Neural progenitor cell (in vitro differentiated cells): ENCODE measurements around the gene CNNM3. TPM values are rescaled to one million over a fixed set of nuclear protein-coding genes. Genes with fewer than 3 reads are reported as not detected.

ENCODE experiments used
- DNase-seq: peaks from one replicate; pipeline ENCODE4 v3.0.0-alpha.2; 2016; ENCODE audit warnings: low spot score
- H2AFZ ChIP-seq: fragments of 200-600 bp; sonication (generic); replicated peaks from 2 replicates; pipeline ENCODE4 v1.6.1; 2016; ENCODE audit warnings: antibody characterized with exemption
- H3F3A ChIP-seq: fragments of 200-600 bp; sonication (generic); 2 replicates; pipeline ENCODE4 v1.6.1; 2016; ENCODE audit warnings: antibody characterized with exemption, low read depth
- H3K27ac ChIP-seq: fragments of 200-600 bp; sonication (generic); 2 replicates; pipeline ENCODE4 v1.5.1; 2016; ENCODE audit warnings: mild to moderate bottlenecking
- H3K27me3 ChIP-seq: fragments of 200-600 bp; sonication (generic); 2 replicates; pipeline ENCODE4 v1.6.1; 2016; ENCODE audit warnings: mild to moderate bottlenecking, moderate library complexity
- H3K36me3 ChIP-seq: fragments of 200-600 bp; sonication (generic); 2 replicates; pipeline ENCODE4 v1.5.1; 2016
- H3K4me1 ChIP-seq: fragments of 200-600 bp; sonication (generic); 2 replicates; pipeline ENCODE4 v1.6.1; 2016; ENCODE audit warnings: mixed run types
- H3K4me2 ChIP-seq: fragments of 200-600 bp; sonication (generic); 2 replicates; pipeline ENCODE4 v1.6.1; 2016
- H3K4me3 ChIP-seq: fragments of 200-600 bp; sonication (generic); 2 replicates; pipeline ENCODE4 v1.5.1; 2016
- H3K79me2 ChIP-seq: fragments of 200-600 bp; sonication (generic); 2 replicates; pipeline ENCODE4 v1.6.1; 2016; ENCODE audit warnings: low read depth
- H3K9ac ChIP-seq: fragments of 200-600 bp; sonication (generic); 2 replicates; pipeline ENCODE4 v1.6.1; 2016
- H3K9me3 ChIP-seq: fragments of 200-600 bp; sonication (generic); 2 replicates; pipeline ENCODE4 v1.5.1; 2016; ENCODE audit warnings: low read depth
- H4K20me1 ChIP-seq: fragments of 200-600 bp; sonication (generic); 2 replicates; pipeline ENCODE4 v1.6.1; 2016; ENCODE audit warnings: low read depth
- H3K27ac Mint-ChIP-seq: 3 replicates; pipeline ENCODE4 v1.8.0; 2021; ENCODE audit warnings: mixed read lengths
- H3K27me3 Mint-ChIP-seq: 2 replicates; pipeline ENCODE4 v1.8.0; 2022; ENCODE audit warnings: low read depth, mild to moderate bottlenecking, inconsistent platforms, moderate library complexity, mixed read lengths; ENCODE audit not compliant: insufficient read depth
- H3K36me3 Mint-ChIP-seq: 3 replicates; pipeline ENCODE4 v1.8.0; 2021; ENCODE audit warnings: mixed read lengths
- H3K4me1 Mint-ChIP-seq: 3 replicates; pipeline ENCODE4 v1.8.0; 2021; ENCODE audit warnings: mixed read lengths
- H3K4me3 Mint-ChIP-seq: 3 replicates; pipeline ENCODE4 v1.8.0; 2021; ENCODE audit warnings: mild to moderate bottlenecking, moderate library complexity, mixed read lengths
- H3K9me3 Mint-ChIP-seq: 3 replicates; pipeline ENCODE4 v1.8.0; 2020; ENCODE audit warnings: mixed read lengths
- EZH2 ChIP-seq: fragments of 200-600 bp; sonication (generic); IDR thresholded peaks from 2 replicates; pipeline ENCODE4 v1.6.1; 2017; ENCODE audit warnings: antibody characterized with exemption, mild to moderate bottlenecking, moderate library complexity
- EZH2phosphoT487 ChIP-seq: fragments of 200-600 bp; sonication (generic); IDR thresholded peaks from 2 replicates; pipeline ENCODE4 v1.6.1; 2017; ENCODE audit warnings: antibody characterized with exemption
- total RNA-seq: library from RNA; depleted of rRNA; stranded (reverse); fragments of >200 nt; gene quantifications from 2 replicates; pipeline ENCODE4 v1.2.3, GENCODE V29; 2015; ENCODE audit warnings: low replicate concordance
- TF ChIP-seq, protein P1 (sequence below): fragments of 200-600 bp; sonication (generic); IDR thresholded peaks from 2 replicates; pipeline ENCODE4 v1.5.1; 2017; ENCODE audit warnings: antibody characterized with exemption, mild to moderate bottlenecking

The CNNM3 gene
- total RNA-seq, 1 donor from 2014 or later, result 11.1 TPM

DNA sequence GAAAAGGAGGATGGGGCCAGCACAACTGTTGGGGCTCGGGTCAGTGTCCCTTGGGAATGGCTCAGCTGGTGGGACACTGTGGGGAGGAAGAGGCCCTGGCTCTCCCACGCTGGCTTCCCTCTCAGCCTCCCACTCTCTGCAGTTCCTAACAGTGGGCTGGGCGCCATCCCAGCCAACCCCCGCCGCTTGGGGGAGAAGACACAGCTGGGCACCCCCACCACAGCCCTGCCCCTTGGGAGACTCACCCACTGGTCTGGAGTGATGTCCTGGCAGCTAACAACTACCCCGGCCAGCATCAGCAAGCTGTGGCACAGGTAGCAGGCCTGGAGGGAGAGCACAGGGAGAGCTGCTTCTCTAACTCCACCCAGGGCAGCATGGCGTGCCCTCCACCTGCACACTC, 62.1 kb downstream of the CNNM3 start:
- no peak overlapping the region for H3K4me2 ChIP-seq
- no peak for TF ChIP-seq EZH2phosphoT487
- TF ChIP-seq, protein P1, sequence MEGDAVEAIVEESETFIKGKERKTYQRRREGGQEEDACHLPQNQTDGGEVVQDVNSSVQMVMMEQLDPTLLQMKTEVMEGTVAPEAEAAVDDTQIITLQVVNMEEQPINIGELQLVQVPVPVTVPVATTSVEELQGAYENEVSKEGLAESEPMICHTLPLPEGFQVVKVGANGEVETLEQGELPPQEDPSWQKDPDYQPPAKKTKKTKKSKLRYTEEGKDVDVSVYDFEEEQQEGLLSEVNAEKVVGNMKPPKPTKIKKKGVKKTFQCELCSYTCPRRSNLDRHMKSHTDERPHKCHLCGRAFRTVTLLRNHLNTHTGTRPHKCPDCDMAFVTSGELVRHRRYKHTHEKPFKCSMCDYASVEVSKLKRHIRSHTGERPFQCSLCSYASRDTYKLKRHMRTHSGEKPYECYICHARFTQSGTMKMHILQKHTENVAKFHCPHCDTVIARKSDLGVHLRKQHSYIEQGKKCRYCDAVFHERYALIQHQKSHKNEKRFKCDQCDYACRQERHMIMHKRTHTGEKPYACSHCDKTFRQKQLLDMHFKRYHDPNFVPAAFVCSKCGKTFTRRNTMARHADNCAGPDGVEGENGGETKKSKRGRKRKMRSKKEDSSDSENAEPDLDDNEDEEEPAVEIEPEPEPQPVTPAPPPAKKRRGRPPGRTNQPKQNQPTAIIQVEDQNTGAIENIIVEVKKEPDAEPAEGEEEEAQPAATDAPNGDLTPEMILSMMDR, result no peak
- TF ChIP-seq EZH2, result no peak
- Mint-ChIP-seq H3K27me3 (peaks cover 4% of the 10 kb centered on the region), H3K4me3 (peak overlapping the region; percentile 33), H3K36me3 (no peaks in the 10 kb centered on the region), H3K27ac (no peak overlapping the region), H3K9me3 (no peaks in the 10 kb centered on the region), H3K4me1 (peaks cover 68% of the 10 kb centered on the region)
- H3K79me2 ChIP-seq, result no peaks in the 10 kb centered on the region
- DNase-seq, result no peak
- H3K27me3 ChIP-seq, result no peaks in the 10 kb centered on the region
- H3K9me3 ChIP-seq, result no peaks in the 10 kb centered on the region
- H3F3A ChIP-seq, result peaks cover 61% of the 10 kb centered on the region
- H3K4me3 ChIP-seq, result no peak overlapping the region
- no peaks in the 10 kb centered on the region for H4K20me1 ChIP-seq
- no peak overlapping the region for H2AFZ ChIP-seq
- H3K27ac ChIP-seq, result no peak overlapping the region
- no peak overlapping the region for H3K9ac ChIP-seq
- H3K4me1 ChIP-seq, result peaks cover 69% of the 10 kb centered on the region
- no peaks in the 10 kb centered on the region for H3K36me3 ChIP-seq

DNA sequence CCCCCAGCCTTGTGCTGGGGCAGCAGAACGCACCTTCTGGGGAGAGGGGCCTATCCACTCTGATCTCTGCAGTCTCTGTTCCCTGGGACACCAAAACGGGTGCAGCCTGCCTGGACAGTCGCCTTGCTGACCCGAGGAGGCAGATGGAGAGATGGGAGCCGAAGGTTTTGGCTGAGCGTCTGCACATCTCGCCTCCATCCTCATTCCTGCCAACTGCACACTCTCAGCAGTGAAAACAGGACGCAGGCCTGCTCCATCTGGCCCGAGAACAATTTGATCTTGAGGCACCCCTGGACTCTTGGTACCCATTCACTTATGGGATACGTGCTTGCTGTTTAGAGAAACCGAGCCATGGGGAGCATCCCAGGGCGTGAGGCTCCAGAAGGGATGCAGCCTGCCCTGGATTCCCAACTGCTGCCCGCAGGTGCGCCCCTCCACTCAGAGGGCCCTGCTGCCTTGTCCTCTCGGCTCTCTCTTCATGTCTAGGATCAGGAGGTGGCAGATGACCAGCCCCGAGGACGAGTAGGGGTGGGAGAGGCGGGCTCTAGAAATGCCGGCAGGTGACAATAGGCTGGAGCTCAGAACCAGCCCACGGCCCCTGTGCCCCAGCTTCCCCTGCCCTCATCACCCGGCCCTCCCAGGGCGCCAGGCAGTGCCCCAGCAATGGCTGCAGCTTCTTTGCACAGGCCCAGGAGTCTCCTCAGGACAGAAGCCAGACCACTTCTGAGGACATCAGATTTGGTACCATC, 62.9 kb downstream of the CNNM3 start:
- DNase-seq, result no peak
- Histone ChIP-seq H3K4me1 (peaks cover 69% of the 10 kb centered on the region), H3K4me3 (no peak overlapping the region), H3K79me2 (no peaks in the 10 kb centered on the region), H3K36me3 (no peaks in the 10 kb centered on the region), H4K20me1 (no peaks in the 10 kb centered on the region), H3K9me3 (no peaks in the 10 kb centered on the region), H2AFZ (no peak overlapping the region), H3K27me3 (no peaks in the 10 kb centered on the region), H3K4me2 (no peak overlapping the region), H3K9ac (no peak overlapping the region), H3F3A (peaks cover 53% of the 10 kb centered on the region), H3K27ac (no peak overlapping the region)
- Mint-ChIP-seq H3K27me3 (peaks cover 4% of the 10 kb centered on the region), H3K36me3 (no peaks in the 10 kb centered on the region), H3K9me3 (no peaks in the 10 kb centered on the region), H3K4me3 (peak overlapping the region; percentile 33), H3K4me1 (peaks cover 66% of the 10 kb centered on the region), H3K27ac (no peak overlapping the region)
- TF ChIP-seq, protein P1, result no peak
- TF ChIP-seq EZH2phosphoT487 (no peak), EZH2 (no peak)

DNA sequence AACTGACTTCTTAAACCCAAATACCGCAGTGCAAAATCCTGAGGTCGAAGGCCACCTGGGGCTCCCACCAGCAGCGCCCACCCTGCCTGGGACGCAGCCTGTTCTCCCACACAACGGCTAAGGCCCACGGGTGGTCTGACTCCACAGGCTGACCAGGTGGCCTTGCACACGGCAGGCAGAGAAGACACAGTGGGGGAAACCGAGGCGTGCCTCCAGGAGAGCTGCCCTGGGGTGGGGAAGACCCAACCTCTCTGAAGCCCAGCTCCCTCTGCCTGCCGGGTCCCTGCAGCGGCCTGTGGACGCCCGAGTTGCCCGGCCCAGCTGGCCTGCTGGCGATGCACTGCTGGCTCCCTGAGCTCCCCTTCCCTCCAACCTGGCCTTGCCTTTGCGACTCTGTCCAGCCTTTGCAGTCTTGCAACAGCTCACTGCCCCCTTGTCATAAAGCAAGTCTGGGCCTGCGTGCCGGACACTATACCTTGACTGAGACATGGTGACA, 63.5 kb downstream of the CNNM3 start:
- Histone ChIP-seq H3K36me3 (no peaks in the 10 kb centered on the region), H3K27me3 (no peaks in the 10 kb centered on the region), H3K4me1 (peaks cover 69% of the 10 kb centered on the region), H3K4me2 (no peak overlapping the region), H3K79me2 (no peaks in the 10 kb centered on the region), H2AFZ (no peak overlapping the region), H4K20me1 (no peaks in the 10 kb centered on the region), H3K27ac (no peak overlapping the region), H3K9me3 (no peaks in the 10 kb centered on the region), H3K9ac (no peak overlapping the region), H3K4me3 (no peak overlapping the region), H3F3A (peaks cover 48% of the 10 kb centered on the region)
- Mint-ChIP-seq H3K27me3 (peaks cover 4% of the 10 kb centered on the region), H3K9me3 (no peaks in the 10 kb centered on the region), H3K27ac (peak overlapping the region; percentile 94), H3K36me3 (no peaks in the 10 kb centered on the region), H3K4me3 (no peak overlapping the region), H3K4me1 (peaks cover 61% of the 10 kb centered on the region)
- TF ChIP-seq EZH2 (no peak), EZH2phosphoT487 (no peak)
- TF ChIP-seq, protein P1, result no peak
- DNase-seq, result no peak
